DND-41 (cell line): ENCODE results near the gene PCIF1.

Experiments used
- ATAC-seq: fragments of 200-7000 bp; cut with Tn5 transposase; 3 replicates; pipeline ENCODE4 v1.9.1; 2021; ENCODE audit warnings: low read depth; ENCODE audit not compliant: insufficient read depth
- DNase-seq: peaks from one replicate; pipeline ENCODE4 v3.0.0-alpha.2; 2020
- H2AFZ ChIP-seq: 2 replicates; pipeline ENCODE4 v1.6.0; 2012; ENCODE audit warnings: low read depth, low read length
- H3K27ac ChIP-seq: 2 replicates; pipeline ENCODE4 v1.5.1; 2012; ENCODE audit warnings: low read length, inconsistent platforms
- H3K27me3 ChIP-seq: fragments of 200-600 bp; sonication (generic); 2 replicates; pipeline ENCODE4 v1.6.0; 2012; ENCODE audit warnings: low read length, mild to moderate bottlenecking, inconsistent platforms; ENCODE audit not compliant: insufficient read depth, poor library complexity
- H3K36me3 ChIP-seq: 2 replicates; pipeline ENCODE4 v1.5.1; 2012; ENCODE audit warnings: low read length, inconsistent platforms; ENCODE audit not compliant: insufficient read depth
- H3K4me1 ChIP-seq: 2 replicates; pipeline ENCODE4 v1.5.1; 2012; ENCODE audit warnings: mild to moderate bottlenecking, low read length; ENCODE audit not compliant: insufficient read depth
- H3K4me2 ChIP-seq: 2 replicates; pipeline ENCODE4 v1.6.0; 2012; ENCODE audit warnings: mild to moderate bottlenecking, moderate library complexity, low read length, inconsistent platforms; ENCODE audit not compliant: insufficient read depth
- H3K4me3 ChIP-seq, 2 experiments: fragments of 200-600 bp in 1 of 2; shearing (Covaris generic) in 1 of 2; 2 replicates each; pipeline ENCODE4 v1.5.1; 2012 to 2016; ENCODE audit warnings: inconsistent platforms in 2 of 2, low read length in 2 of 2, mild to moderate bottlenecking in 2 of 2, low read depth in 1 of 2, moderate library complexity in 1 of 2
- H3K79me2 ChIP-seq: 2 replicates; pipeline ENCODE4 v1.6.0; 2012; ENCODE audit warnings: low read length, inconsistent platforms; ENCODE audit not compliant: insufficient read depth
- H3K9ac ChIP-seq: 2 replicates; pipeline ENCODE4 v1.6.0; 2012; ENCODE audit warnings: low read depth, mild to moderate bottlenecking, inconsistent platforms, low read length, moderate library complexity
- H3K9me3 ChIP-seq: 2 replicates; pipeline ENCODE4 v1.5.1; 2012; ENCODE audit warnings: low read length, moderate library complexity, mild to moderate bottlenecking, inconsistent platforms; ENCODE audit not compliant: insufficient read depth, severe bottlenecking
- H4K20me1 ChIP-seq: 2 replicates; pipeline ENCODE4 v1.6.0; 2012; ENCODE audit warnings: low read length; ENCODE audit not compliant: insufficient read depth
- CTCF ChIP-seq: IDR thresholded peaks from 2 replicates; pipeline ENCODE4 v1.5.1; 2012; ENCODE audit warnings: borderline replicate concordance, low read length, moderate library complexity, mild to moderate bottlenecking; ENCODE audit not compliant: poor library complexity, severe bottlenecking; ENCODE audit errors: extremely low read depth
- EZH2 ChIP-seq: IDR thresholded peaks from 3 replicates; pipeline ENCODE4 v1.6.1; 2012; ENCODE audit warnings: borderline replicate concordance, low read depth, mild to moderate bottlenecking, moderate library complexity, low read length, inconsistent platforms; ENCODE audit not compliant: severe bottlenecking

PCIF1 gene

GRCh38 chr20:45935416-45936046 lies 1.0 kb downstream of the PCIF1 start:
- Histone ChIP-seq H3K36me3 (peaks cover 43% of the 10 kb centered on the region), H3K4me1 (peaks cover 27% of the 10 kb centered on the region), H3K79me2 (peaks cover 57% of the 10 kb centered on the region), H3K9me3 (no peaks in the 10 kb centered on the region), H3K9ac (peak overlapping the region; percentile 100), H3K27me3 (no peaks in the 10 kb centered on the region), H3K27ac (peak overlapping the region; percentile 91), H4K20me1 (peaks cover 38% of the 10 kb centered on the region), H3K4me2 (peak overlapping the region; percentile 73), H3K4me3 (peak overlapping the region; percentile 93 to 97), H2AFZ (peak overlapping the region; percentile 73)
- DNase-seq (no peak), ATAC-seq (no peak)
- TF ChIP-seq CTCF: no peak
- TF ChIP-seq EZH2: no peak

DNA sequence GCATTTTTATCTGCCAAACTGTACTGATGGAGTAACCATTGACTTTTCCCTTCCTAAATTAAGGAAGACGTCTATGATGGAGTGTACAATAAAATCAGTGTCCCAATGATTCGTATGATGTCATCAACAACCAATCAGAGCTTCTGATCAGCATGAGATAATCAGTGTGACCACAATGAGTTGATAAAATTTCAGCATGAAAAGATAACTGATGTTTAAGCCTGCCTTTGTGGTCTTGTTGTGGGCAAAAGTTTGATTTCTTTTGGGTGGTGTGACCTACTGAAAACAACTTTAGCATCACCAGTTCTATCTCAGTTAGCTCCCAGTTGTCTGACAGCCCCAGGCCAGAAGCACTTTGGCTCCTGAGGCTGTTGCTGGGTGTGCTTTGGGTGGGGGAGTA lies 3.3 kb downstream of the PCIF1 start:
- DNase-seq (no peak), ATAC-seq (no peak)
- no peaks in the 10 kb centered on the region for H3K27me3 ChIP-seq
- H3K4me1 ChIP-seq: peaks cover 27% of the 10 kb centered on the region
- no peak overlapping the region for H3K27ac ChIP-seq
- no peak overlapping the region for H3K4me2 ChIP-seq
- H3K9me3 ChIP-seq: no peaks in the 10 kb centered on the region
- no peak overlapping the region for H3K4me3 ChIP-seq
- no peak for TF ChIP-seq EZH2
- TF ChIP-seq CTCF: no peak
- peaks cover 55% of the 10 kb centered on the region for H3K79me2 ChIP-seq
- peaks cover 58% of the 10 kb centered on the region for H3K36me3 ChIP-seq
- H3K9ac ChIP-seq: no peak overlapping the region
- H4K20me1 ChIP-seq: peaks cover 38% of the 10 kb centered on the region
- no peak overlapping the region for H2AFZ ChIP-seq

GRCh38 chr20:45938727-45939438 lies 4.4 kb downstream of the PCIF1 start:
- Histone ChIP-seq H3K9ac (no peak overlapping the region), H3K36me3 (peaks cover 68% of the 10 kb centered on the region), H3K79me2 (peaks cover 44% of the 10 kb centered on the region), H3K27me3 (no peaks in the 10 kb centered on the region), H3K4me3 (no peak overlapping the region), H3K27ac (no peak overlapping the region), H3K4me2 (no peak overlapping the region), H2AFZ (no peak overlapping the region), H3K9me3 (no peaks in the 10 kb centered on the region), H3K4me1 (peaks cover 16% of the 10 kb centered on the region), H4K20me1 (peaks cover 29% of the 10 kb centered on the region)
- ATAC-seq: no peak
- DNase-seq: no peak
- TF ChIP-seq EZH2 (no peak), CTCF (no peak)
